HG03432 (cell line): ENCODE measurements around the gene SNAPC4.

Experiments
- ATAC-seq: cut with Tn5 transposase; IDR thresholded peaks from one replicate; pipeline ENCODE4 v1.9.1; 2021; ENCODE audit warnings: mild to moderate bottlenecking, moderate library complexity; ENCODE audit not compliant: unreplicated experiment

Gene SNAPC4

GRCh38 chr9:136392538-136393449 is 7.2 kb downstream of the SNAPC4 start:
- ATAC-seq, result no peak

DNA sequence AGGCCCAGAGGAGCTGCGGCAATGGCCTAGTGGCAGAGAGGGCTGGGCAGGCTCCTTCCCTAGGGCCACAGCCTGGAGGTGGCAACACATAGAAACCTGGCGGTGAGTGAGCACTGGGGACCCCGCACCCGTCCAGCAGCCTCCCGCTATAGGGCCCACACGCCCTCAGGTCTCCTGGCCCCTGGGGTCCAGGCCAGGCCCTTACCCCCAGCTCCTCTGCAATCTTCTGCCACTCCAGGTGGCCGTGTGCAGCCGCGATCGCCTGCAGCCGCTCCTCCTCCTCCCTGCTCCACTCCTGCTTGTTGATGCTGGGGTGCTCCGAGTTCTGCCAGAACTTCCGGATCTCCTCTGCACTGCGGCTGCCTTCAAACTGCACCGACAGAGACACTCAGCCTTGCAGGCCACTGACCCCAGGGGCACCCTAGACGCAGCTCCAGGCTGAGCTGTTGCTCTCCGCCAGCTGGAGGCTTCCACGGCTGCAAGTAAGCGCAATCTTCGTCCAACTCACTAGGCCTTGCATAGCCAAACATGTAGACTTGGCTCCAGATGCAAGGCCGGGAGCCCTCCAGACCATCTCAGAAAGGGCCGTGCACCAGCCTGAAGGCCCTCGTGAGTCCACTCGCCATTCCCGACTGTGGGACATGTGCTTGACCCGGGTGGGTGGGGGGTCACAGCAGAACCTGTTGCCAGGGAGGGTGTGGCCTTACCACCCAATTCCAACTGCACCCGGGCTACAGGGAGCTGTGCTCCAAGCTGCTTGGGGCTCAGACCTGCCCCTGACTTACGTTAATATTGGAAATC is 8.0 kb downstream of the SNAPC4 start:
- ATAC-seq, result no peak

DNA sequence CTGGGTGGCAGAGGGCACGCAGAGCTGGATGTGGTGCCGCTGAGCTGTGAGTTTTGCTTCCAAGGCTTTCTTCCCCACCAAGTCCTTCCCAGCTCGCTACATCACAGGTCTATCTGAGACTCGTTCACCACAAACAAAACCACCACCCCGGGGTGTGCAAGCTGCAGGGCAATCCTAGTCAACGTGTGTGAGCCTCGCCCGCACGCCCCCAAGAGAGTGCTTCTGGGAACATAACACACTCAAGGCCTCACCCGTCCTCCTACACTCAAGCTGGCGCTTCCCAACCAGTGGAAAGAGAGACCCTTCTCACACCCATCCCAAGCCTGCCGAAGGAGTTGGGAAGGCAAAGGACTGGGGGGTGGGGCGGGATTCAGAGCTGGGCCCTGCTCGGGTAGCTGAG is 10.6 kb downstream of the SNAPC4 start:
- ATAC-seq, result no peak

DNA sequence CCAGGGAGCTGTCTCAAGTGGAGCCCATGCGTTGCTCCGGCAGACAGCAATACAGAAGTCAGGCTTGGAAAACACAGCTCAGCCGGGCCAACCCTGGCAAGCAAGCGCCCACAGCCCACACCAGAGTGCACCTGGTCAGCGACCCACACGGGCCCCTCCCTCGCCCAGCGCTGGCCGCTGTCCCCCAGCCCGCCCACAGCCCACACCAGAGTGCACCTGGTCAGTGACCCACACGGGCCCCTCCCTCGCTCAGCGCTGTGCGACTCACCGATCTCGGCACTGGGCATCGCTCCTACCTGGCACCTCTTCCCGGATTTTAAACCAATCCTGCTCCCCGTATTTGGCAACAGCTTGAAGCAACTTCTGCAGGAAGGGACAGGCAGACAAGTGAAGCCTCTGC is 12.8 kb downstream of the SNAPC4 start:
- ATAC-seq, result no peak

DNA sequence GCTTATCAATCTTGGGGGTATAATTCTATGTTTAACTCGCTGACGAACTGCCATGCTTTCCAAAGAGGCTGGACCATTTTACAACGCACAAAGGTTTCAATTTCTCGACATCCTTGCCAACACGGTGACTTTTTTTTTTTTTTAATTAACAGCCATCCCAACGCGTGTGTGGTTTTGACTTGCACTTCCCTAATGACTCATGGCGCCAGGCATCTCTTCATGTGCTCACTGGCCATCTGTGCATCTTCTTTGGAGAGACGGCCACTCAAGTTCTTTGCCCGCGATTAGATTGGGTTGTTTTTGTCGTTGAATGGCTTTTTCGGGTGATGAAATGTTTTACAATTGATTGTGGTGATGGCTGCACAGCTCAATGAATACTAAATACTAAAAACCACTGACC is 14.0 kb downstream of the SNAPC4 start:
- no peak for ATAC-seq

DNA sequence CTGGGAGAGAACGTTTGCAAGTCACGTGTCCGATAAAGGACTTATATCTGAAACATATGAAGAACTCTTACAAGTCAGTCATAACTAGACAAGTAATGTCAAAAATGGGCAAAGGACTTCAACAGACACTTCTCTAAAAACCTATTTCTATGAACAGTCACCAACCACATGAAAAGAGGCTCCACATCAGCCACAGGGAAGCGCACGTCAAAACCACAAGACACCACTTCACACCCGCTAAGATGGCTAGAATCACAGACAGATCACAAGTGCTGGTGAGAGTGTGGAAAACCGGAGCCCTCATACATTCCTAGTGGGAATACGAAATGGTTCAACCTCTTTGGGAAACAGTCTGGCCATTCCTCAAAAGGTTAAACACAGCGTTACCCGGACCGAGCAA is 15.0 kb downstream of the SNAPC4 start:
- ATAC-seq, result no peak

- ATAC-seq, result no peak
Measured at GRCh38 chr9:136383436-136383835, 16.5 kb downstream of the SNAPC4 start.

- no peak for ATAC-seq
Measured at GRCh38 chr9:136381966-136382513, 17.9 kb downstream of the SNAPC4 start.

DNA sequence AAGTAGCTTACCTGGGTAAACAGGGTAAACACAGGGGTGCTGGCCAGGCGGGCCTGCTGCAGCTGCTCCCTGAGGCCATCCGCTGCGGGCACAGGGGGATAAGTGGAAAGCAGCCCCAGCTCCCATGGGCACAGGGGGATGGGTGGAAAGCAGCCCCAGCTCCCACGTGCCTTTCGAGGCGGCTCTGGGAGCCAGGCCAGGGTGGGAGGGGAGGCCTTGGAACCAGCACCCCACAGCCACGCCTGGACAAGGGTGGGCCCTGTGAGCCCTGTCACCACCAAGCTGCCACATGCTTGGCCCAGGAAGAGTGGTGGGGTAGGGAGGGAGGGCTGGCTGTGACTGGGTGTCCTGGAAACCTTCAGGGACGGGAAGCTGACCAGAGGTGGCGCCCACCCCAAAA is 18.7 kb downstream of the SNAPC4 start:
- ATAC-seq, result no peak

- no peak for ATAC-seq
Measured at GRCh38 chr9:136380381-136380780, 19.6 kb downstream of the SNAPC4 start.

DNA sequence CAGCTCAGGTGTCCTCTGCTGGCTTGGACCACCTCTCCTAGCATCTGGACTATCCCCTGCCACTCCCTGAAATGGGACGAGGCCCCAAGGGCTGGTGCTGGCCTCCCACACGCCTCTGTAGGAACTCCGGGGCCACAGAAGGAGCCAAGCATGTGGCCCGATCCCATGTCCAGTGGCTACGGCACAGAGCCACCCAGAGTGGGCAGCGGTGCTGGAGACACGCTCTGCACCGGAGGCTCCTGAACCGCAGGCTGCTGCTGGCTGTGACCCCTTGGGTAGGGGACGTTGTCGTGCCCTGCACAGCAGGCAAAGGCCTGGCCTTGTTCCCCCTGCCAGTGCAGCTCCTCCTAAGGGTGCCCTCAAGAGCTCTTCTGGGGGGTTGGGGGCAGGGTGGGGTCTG is 20.1 kb downstream of the SNAPC4 start:
- no peak for ATAC-seq

GRCh38 chr9:136379401-136379800 is 20.6 kb downstream of the SNAPC4 start:
- no peak for ATAC-seq

DNA sequence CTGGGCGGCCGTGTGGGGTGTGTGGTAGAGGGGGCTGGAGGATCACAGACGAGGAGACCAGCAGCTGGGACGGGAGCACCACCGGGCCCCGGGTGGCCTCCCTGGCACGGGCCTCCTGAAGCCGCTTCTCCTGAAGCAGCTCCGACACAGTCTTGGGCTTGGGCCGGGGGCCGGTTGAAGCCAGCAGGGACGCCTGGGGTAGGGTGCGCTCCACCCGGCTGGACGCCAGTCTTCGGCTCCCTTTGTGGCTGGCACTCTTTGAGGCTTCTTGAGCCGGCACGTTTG is 21.0 kb downstream of the SNAPC4 start:
- no peak for ATAC-seq

- ATAC-seq, result no peak
Measured at GRCh38 chr9:136378170-136379002, 21.6 kb downstream of the SNAPC4 start.

DNA sequence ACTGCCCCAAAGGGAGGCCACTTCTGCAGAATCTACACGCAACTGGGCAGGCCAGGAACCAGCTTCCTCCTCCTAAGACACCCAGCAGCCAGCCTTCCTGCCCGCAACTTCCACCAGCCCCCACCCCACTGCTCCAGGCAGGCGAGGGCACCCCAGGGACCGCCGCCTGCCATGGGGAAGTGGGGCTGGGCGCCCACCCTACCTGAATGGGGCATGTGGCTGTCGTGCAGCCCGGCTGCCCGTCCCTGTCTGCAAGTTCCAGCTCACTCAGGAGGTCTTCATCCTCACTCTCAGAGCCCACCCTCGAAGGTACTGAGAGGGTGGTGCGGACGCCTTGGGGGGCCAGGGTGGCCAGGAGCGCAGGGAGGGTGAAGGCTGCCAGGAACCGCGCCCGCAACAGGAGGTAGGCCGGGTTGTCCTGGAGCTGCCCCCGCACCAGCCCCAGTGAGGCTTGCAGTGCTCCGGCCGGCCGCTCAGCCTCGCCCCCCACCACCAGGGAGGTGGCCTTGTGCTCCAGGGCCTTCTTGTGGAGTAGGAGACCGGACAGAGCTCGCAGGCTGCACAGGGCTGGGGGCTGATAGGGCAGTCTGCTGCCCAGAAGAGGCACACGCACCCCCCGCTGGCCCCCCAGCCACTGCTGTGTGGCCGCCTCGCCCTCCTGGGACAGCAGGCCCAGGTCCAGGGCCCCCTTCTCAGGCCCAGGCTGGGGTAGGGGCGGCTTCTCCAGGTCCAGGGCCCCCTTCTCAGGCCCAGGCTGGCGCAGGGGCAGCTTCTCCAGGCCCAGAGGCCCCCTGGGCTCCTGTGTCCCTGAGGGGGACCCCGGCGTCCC is 22.4 kb downstream of the SNAPC4 start:
- ATAC-seq, result no peak

GRCh38 chr9:136376457-136376856 is 23.5 kb downstream of the SNAPC4 start:
- ATAC-seq, result no peak

DNA sequence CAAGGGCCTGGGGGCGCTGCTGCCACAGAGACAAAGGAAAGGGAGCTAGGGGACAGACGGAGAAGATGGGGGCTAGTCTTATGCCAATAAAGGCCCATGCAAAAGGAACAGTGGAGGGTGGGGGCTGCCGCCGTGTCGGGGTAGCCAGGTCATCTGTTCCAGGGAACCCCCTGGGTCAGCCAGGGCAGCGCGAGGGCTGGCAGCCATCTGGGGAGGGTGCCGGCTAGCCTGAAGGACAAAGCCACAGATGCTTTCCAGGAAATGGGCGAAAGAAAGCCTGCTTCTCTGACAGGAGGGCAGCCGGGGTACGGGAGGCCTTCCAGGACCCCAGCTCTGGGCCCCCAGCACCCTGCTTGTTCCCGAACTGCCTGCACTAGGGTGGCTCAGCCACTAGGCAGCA is 24.9 kb downstream of the SNAPC4 start:
- ATAC-seq, result no peak

GRCh38 chr9:136374183-136374575 is 25.8 kb downstream of the SNAPC4 start:
- ATAC-seq, result no peak

DNA sequence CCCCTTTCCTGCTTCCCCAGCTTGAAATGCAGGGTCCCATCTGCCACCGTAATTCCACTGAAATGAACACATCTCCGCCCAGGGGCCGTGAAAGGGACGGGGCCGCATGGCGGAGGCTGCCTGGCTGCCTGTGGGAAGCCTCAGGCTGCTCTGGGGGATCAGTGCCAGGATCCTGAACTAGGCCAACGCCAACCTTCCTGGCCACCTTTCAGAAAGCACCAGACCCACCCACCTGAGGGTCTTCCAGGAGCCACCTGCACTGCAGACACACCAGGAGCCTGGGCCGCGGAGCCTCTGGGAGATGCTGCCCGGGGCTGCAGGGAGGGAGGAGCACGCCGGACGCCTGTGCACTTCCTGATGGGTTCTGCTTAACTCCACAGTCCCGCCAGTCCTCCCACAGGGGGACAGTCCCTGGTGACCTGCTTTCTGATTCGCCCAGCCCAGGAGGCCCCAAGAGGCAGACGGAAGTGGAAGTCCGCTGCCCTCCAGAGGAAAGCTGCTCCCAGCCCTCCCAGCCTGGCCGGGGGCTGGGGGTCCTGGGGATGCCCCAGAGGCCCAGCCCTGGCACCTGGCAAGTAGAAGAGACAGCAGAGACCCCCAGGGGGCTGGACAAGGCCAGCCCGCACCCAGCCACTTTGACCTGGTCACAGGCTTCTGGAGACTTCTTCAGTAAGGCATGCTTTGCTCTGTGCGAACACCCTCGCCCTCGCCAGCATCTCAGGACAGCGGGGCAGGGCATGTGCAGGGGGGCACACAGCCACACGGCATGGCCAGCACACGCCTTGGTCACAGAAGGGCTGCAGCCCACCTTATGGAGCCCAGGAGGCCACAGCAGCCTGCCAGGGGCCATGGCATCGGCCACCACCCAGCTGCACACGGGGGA is 26.4 kb downstream of the SNAPC4 start, which contains the start of gene CARD9:
TSS of gene CARD9 (minus strand) at position 370 of the 883 bp plus-strand sequence. CDS start 1,591 bp downstream, outside the sequence.
- no peak for ATAC-seq
